Measurements from ENCODE around the gene VSIG10L2.
"Not testable (repeated sequence)": the region's sequence is repeated elsewhere in the genome, so short reads cannot be mapped to it uniquely, and the experiment has no call there.

VSIG10L2 gene

DNA sequence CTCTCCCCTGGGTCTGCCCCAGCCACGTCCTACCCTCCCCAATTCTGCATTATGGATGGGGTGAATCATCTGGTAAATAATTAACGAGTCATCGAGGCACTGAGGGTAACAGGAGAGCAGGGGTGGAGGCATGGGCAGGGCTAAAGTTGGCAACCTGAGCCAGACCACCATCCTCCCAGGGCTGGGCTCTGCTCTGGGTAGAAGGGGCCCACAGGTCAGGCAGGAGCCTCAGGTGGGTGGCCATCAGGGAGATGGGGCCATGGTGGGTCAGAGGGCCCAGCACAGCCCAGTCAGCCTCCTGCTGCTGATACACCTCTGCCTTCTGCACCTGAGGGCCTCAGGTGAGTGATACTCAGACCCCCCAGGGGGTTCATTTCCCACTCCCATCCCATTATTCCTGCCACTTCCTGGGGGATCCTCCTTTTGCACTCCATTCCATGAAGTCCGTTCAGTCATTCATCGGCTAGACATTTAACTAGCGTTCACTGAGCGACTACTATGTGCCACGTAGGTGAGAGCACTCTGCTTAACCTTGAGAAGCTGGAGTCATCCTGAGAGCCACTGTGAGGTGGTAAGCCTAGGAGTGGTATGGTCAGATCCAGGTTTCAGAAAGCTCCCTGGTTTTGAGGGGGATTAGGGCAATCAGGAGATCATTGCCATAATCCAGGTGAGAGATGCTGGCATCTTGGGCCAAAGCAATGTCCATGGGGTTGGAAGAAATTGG lies at the start of gene VSIG10L2:
TSS of gene VSIG10L2 (plus strand) at position 248 of the 724 bp plus-strand sequence. CDS start at position 260, 12 bp downstream.
- no peak for DNase-seq

DNA sequence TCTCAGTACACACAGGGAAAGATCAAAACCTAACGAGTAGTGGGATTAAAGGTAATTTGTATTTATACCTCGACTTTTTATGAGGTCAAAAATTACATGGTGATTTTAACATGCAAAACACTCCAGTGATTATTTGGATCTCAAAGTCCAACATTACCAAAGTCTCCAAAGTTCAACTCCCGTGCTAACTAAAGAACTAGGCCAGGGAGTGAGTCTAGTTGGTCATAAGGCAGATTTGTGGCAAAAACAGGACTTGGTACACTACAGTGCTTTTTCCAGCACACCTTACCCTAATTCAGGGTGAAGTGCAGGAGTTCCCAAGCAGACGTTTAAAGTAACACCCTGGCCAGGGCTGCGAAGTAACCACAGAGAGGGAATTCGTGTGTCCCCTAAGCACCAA lies 44.0 kb upstream of the VSIG10L2 start:
- no peak for DNase-seq

DNA sequence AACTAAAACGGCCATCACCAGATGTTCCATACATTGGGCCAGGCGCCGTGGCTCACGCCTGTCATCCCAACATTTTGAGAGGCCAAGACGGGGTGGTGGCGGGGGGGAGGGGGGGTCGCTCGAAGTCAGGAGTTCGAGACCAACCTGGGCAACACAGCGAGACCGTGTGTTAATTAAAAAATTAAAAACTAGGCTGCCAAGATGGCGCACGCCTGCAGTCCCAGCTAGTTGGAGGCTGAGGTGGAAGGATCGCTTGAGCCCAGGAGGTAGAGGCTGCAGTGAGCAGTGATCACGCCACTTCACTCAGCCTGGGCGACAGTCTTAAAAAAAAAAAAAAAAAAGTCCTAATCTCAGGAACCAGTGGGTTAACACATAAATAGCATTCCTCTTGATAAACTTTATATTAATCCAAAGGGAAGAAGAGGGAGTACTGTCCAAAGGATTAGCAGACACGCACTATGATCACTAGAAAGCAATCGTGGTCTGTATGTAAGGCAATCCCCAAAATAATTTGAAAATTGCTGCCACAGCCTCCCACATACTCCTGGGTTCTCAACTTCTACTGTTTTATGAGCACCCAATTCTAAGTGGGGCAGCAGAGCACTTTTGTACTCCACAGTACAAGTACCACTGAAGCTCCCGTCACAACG lies 43.4 kb upstream of the VSIG10L2 start:
- DNase-seq, result no peak

DNA sequence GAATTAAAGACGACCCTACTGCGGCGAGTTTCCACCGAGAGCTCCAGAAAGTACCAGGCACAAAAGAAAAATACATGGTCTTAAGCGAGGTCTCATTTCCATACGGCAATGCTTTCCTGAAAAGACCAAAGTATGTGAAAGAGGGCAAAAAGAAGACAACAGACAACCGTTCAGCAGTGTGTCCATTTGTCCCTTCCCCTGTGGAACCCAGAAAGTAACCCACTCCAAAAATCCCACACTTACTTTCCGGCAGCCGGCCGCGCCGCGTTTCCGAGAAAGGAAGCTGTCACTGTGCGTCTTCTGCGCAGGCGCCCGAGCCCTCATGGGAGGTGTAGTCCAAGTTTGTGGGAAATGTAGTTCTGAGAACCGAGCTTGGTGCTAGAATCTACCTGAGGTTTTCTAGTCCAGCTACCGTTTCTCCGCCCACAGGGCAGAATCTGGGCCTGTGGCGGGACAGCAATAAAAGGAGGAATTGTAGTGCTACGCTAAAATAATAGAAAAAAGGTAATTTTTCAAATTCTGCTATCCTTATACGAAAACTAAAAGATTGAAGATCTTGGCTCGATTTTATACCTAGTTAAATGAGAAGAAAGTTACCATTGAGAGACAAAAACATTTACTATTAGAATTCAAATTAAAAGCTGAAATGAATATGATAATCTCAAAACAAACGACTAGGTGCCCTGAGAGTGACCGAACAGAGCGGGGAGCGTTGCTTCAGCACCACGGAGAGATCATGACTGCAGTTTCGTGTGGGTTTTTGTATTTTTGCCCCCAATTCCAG lies 42.7 kb upstream of the VSIG10L2 start, which contains the start of gene PUS3:
TSS of gene PUS3 (minus strand) at position 280 of the 784 bp plus-strand sequence. CDS start 6,922 bp downstream, outside the sequence.
- peak; percentile 94 for DNase-seq

DNA sequence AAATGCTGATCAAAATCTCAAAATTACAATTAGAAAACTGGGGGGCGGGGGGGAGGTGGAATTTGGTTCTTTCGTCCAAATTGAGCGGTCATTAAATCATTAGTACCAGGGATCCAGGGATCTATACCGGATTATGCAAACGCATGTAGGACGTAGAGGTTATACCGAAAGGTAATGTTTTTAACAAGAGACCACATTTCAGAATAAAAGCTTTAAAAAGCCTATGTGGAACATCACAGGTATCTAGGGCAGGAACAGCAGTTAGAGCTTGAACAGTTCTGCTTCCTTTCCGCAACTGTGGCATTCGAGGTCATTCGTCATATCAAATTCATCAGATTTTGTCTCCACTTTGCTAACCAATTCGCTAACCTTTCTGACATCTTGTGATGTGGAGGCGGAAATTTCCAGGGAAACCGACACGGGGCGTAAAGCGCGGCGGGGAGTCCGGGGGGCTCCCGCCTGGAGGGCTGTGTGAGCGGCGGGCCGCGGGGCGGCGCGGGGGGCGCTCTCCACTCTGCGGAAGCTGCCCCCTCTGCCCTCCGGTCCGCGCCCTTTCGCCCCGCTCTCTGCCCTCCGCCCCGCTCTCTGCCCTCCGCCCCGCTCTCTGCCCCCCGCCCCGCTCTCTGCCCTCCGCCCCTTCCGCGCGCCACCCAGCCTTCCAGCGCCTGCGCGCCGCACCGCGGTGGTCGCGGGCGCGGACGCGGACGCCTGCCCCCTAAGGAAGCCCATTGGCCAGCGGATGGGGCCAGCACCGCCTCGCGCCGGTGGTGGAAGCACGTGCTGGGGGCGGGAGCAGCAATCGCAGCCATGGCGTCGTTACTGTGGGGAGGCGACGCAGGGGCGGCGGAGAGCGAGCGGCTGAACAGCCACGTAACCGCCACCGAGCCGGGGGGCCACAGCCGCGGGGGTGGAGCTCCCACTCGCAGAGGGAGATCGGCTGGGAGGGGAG lies 41.9 kb upstream of the VSIG10L2 start, which contains the start of gene DDX25:
TSS of gene DDX25 (plus strand) at position 798 of the 949 bp plus-strand sequence. CDS start at position 808, 10 bp downstream.
- DNase-seq, result peak; percentile 29

DNA sequence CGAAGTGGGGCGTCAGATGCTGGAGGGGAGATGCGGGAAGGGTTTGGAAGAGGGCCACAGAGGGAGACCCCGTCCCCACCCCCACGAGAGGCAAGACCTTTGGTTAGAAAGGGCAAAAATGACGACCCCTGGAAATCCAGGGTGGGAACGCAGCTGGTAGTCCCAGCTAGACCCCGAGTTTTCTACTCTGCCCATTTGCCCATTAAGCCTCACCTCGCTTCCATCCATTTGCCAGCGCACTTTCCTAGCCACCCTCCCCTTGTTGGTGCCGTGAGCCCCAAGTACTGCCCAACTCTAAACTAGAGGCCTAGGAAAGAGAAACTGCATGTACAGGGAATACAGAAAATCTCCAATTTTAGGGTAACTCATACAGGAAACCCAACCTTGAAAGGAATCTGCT lies 41.2 kb upstream of the VSIG10L2 start:
- DNase-seq, result no peak

DNA sequence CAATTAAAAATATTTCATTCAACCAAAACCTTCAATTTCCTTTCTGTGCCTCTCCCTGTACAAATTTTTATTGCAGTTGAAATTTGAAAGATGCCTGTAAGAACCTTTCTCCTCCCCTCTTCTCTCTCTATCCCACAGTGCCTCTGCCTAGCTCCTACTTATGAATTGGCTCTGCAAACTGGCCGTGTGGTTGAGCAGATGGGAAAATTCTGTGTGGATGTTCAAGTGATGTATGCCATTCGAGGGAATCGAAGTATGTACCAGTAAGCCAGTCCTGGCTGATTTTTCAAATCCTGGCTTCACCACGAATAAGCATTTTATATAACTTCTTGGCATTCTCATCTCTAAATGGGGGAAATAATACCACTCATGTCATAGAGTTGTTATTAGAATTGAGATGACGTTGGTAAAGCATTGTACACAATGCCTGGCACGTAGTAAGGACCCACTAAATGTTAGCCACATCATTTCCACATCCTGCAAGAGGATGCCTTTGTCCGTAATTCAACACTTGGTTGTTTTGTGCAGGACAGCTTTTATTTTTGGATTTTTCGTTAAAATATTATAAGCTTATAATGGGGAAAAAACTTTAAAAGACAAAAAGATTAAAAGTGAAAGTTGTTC lies 35.5 kb upstream of the VSIG10L2 start:
- DNase-seq, result no peak

DNA sequence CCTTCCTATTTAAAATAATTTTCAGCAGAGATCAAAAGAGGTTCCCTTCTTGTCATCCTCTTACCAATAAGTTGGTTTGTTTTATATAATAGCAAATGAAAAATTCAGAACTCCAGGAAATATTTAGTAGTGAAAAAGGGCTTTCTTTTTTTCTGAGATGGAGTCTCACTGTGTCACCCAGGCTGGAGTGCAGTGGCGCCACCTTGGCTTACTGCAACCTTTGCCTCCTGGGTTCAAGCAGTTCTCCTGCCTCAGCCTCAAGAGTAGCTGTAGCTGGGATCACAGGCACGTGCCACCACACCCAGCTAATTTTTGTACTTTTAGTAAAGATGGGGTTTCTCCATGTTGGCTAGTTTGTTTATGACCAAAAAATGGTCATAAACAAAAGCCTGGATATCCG lies 31.2 kb upstream of the VSIG10L2 start:
- DNase-seq, result not testable (repeated sequence)

DNA sequence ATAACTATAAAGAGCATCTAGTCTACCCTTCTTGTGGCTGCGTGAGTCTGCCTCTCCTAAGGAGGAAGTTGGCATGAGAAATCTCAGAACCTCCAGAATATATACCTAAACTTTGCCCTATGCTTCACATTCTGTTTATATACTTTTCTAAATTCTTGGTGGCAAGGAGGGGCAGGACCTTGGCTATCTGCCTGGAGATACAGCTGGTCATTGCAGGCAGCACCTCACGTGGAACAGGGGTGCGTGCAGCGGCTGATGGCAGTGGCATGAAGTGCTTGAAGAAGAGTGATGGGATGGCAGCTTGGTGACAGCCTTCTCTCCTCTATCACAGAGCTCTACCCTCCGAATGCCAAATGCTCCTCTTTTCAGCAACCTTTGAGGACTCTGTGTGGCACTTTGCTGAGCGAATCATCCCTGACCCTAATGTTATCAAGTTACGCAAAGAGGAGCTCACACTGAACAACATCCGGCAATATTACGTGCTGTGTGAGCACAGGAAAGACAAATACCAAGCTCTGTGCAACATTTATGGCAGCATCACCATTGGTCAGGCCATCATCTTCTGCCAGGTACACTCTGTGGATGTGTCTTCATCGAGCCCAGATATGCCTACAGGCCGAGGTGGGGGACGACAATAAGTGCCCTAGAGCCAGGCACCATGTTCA lies 29.0 kb upstream of the VSIG10L2 start:
- no peak for DNase-seq

DNA sequence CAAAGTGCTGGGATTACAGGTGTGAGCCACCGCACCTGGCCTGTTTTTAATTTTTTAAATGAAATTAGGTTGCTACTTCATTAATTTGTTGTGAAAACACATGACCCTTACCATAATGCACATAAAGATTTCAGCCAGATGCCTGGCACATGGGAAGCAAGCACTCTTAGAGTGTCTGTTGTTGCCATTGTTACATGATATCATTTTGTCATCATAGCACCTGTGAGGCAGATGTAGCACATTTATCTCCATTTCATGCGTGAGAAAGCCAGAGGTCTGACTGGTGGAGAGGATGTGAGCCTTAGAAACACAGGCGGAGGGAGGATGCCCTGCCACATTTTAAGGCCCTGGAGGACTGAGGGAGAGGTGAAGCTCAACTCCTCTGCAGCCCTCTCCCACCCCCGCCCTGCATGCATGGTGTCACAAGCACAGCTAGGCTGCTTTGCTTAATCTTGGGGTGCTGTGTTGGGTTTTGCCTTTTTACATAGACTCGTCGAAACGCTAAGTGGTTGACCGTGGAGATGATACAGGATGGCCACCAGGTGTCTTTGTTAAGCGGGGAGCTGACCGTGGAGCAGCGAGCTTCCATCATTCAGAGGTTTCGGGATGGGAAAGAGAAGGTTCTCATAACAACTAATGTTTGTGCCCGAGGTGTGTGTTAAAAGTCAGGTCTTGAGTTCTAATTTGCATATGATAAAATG lies 27.6 kb upstream of the VSIG10L2 start:
- DNase-seq, result no peak

DNA sequence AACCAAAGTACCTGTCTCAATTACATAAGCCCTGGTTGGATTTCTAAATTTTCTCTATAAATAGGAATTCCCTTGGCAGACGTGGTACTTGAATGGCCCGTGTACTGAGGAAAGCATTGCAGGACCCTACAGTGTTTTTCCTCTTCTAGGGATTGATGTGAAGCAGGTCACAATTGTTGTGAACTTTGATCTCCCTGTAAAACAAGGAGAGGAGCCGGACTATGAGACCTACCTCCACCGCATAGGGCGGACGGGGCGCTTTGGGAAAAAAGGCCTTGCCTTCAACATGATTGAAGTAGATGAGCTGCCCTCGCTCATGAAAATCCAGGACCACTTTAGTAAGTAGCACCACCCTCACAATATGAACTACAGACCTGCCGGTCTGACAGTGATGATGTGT lies 24.8 kb upstream of the VSIG10L2 start:
- no peak for DNase-seq

DNA sequence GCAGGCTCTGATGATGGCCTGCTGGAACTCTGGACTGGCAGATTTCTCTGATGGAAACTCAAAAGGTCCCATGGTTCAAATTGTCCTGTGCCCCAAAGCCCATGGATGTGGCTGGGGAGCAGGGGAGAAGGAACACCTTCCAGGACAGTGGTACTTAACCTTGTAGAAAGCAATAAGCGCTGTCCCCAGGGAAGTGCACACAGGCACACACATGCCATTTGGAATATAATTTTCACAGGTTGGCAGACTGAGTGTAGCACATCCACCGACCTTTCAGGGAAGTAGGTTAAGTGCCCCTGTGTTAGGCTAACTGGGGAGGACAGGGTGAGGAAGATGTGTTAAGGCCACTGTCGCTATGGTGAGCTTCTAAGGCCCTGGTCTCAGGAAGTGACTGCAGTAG lies 23.7 kb upstream of the VSIG10L2 start:
- no peak for DNase-seq

DNA sequence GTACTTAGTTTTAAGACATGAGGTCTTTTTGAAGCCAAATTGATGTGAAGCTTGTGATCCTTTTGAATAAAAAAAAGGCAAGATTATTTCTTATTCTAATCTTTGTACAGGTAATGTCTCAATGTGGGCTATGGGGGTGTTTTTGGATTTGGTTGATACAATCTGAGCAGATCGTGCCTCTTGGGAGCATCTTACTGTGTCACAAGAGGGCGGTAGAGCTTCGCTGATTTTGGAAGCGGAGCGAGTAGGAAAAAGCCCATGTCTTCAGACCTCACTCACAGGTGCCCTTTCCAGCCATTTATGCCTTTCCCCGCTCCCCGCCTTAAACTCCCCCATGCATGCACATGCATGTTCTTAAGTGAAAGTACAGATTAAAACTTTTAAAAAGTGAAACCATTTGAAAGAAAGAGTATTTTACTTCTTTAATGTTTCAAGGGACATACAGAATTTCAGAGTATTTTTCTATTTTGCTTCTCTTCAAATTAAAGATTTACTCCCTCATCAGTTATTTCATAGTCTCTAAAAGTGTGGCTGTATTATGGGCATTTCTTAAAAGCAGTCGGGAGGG lies 22.7 kb upstream of the VSIG10L2 start:
- DNase-seq, result peak; percentile 70

DNA sequence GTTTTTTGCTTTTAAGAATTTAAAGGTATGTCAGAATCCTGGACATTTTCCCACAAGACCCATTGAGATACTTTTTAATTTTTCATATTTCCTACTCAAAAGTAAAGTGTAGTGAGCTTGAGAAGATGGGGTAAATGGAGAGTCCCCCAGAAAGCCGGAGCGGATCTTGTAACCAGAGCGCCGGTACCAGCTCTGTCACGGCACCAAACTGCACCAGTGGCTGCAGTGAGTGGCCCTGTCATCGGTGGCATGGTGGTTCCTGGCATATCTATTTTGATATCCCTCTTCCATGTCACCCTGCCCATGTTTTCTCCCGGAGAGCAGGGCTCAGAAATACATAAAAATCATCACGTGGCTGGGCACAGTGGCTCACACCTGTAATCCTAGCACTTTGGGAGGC lies 22.2 kb upstream of the VSIG10L2 start:
- no peak for DNase-seq

DNA sequence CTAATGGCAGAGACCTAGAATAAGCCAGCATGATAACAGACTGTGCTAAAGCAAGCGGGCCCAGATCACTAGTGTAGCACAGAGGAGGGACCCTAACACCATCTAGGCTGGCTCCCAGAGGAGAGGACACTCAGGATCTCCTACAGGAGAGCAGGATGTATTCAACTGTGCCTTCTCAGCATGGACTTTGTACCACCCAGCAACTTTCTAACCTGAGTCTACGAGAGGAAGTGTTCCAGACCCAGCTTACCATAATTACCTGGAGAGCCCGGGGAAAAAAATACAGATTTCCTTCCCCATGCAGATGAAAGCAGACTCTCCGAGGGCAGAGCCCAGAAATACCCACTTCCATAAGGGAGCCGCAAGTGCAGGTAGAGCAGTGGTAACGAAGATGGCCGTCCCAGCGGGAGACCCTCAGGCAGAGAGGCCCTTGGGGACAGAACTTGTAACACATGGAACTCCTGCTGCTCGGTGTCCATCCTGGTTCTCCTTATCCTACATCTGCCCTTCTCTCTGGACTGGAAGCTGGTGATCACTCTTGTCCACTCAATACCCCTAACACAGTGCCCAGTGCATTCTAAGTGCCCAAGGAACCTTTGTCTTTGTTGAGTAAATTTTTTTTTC lies 21.3 kb upstream of the VSIG10L2 start:
- DNase-seq, result no peak

DNA sequence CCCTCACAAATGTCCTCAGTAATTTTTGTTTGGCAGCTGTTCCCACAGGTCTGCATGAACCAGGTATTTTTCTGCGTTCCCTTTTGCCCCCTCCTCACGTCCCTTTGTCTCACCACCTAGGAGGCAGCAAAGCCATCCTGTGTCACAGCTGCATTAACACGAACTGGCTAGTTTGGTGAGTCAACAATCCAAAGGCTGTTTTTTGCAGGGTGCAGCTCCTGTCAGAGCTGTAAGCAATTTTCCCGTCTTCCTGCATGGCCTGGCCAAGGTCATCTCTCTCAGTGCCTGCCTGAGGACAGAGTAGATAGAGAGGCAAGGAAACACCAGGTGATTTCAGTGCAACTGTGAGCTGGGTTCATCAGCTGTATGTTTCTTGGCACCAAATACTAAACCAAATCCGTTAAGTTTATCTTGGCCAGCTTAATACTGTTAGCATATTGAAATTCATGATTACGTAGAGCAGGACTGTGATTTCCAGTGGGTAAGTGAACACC lies 20.6 kb upstream of the VSIG10L2 start:
- DNase-seq, result no peak

DNA sequence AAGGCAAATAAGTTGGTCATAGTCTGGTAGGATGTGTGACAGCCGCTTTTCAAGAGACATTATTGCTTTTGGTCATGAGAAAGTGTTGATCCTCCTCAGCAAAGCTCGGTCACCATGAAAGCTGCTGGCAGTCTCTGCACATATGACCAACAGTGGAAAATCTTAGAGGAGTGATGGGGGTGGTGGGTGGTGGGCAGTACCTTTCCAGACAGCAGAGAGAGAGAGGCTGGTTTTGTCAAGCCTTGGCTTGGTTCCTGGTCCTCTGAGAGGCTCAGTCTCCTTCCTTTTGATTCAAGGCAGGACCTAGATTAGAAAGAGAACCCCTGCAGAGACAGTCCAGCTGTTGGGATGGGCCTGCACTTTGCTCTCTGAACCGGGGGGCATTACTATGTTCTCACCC lies 20.0 kb upstream of the VSIG10L2 start:
- no peak for DNase-seq

DNA sequence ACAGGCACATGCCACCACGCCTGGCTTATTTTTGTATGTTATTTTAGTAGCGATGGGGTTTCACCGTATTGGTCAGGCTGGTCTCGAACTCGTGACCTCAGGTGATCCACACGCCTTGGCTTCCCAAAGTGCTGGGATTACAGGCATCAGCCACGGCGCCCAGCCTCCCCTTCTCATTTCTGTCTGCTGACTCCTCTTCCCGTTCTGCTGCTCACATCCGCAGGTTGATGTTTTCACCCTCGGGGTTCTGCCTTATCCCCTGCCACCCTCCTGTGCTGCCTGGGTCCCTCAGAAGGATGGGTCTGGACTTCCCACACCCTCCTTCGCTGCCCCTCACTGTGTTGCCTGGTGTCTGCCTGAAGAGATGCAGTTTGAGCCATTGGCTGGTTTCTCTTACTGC lies 19.2 kb upstream of the VSIG10L2 start:
- DNase-seq, result no peak

DNA sequence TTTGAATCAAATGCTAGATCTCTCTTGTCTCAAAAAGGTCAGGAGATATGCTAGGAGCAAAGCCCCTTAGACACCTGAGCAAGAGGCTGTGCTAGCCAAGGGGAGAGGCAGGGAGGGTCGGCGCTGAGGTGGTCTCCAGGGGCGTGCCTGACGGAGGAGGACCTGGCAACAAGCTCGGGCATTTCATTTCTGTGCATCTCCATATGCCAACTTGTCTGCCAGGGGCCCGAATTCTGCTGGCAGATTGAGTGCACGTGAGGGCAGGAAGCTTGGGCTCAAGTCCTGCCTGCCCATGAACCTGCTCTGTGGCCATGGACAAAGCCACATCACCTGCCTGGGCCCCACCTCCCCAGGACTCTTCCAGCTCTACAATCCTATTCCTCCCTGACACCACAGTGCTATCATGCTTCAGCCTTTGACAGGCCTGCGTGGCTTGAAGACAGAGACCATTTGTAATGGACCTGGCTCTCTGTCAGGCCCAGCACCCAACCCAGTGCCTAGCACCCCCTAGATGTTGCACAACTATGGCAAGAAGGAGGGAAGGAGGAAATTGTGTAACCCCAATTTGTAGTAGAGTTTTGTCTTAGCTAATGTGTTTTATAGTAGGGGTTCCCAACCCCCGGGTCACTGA lies 16.3 kb upstream of the VSIG10L2 start:
- no peak for DNase-seq
